Osteocyte (in vitro differentiated cells): ENCODE data around the gene KRT4. TPM values are rescaled to one million over a fixed set of nuclear protein-coding genes. Genes with fewer than 3 reads are reported as not detected.

Source experiments
- DNase-seq: peaks from one replicate; pipeline ENCODE4 v3.0.0; 2021; ENCODE audit warnings: mixed read lengths; ENCODE audit not compliant: unreplicated experiment; ENCODE audit errors: extremely low spot score
- H3K27ac Mint-ChIP-seq: one replicate; pipeline ENCODE4 v1.8.0; 2021; ENCODE audit warnings: mild to moderate bottlenecking, mixed read lengths; ENCODE audit not compliant: unreplicated experiment
- H3K27me3 Mint-ChIP-seq: one replicate; pipeline ENCODE4 v1.8.0; 2021; ENCODE audit warnings: mixed read lengths; ENCODE audit not compliant: unreplicated experiment
- H3K36me3 Mint-ChIP-seq: one replicate; pipeline ENCODE4 v1.8.0; 2021; ENCODE audit warnings: mixed read lengths; ENCODE audit not compliant: unreplicated experiment
- H3K4me1 Mint-ChIP-seq: one replicate; pipeline ENCODE4 v1.8.0; 2021; ENCODE audit warnings: mixed read lengths; ENCODE audit not compliant: unreplicated experiment
- H3K4me3 Mint-ChIP-seq: one replicate; pipeline ENCODE4 v1.8.0; 2021; ENCODE audit warnings: mild to moderate bottlenecking, moderate library complexity, mixed read lengths; ENCODE audit not compliant: unreplicated experiment
- H3K9me3 Mint-ChIP-seq: one replicate; pipeline ENCODE4 v1.8.0; 2021; ENCODE audit warnings: mixed read lengths; ENCODE audit not compliant: unreplicated experiment
- total RNA-seq: library from RNA; stranded (reverse); gene quantifications from 2 replicates; pipeline ENCODE4 v1.2.1, GENCODE V29; 2021
- TF ChIP-seq, protein P1 (sequence below): fragments of 200-600 bp; sonication (generic); IDR thresholded peaks from 2 replicates; pipeline ENCODE4 v1.5.0; 2021; ENCODE audit warnings: antibody characterized with exemption, mild to moderate bottlenecking, moderate library complexity

Gene KRT4
- total RNA-seq, 1 donor from 2014 or later: not detected

DNA sequence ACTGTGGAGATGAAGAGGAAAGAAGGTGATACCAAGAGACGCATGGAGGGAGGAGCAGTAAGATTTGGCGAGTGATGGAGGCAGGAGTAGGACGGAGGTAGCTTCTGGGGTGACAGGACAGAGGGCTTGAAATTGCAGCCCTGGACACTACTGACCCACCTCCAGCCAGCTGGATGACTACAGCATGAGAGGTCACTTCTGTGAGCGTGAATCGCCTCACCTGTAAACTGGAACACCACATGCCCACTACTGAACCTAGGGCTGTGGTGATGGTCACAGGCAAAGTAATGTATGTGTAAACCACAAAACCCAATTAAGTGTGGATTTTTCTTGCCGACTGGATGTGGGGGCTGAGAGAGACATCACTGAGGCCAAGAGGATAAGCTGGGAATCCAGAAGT lies 6.6 kb upstream of the KRT4 start:
- no peak for DNase-seq
- TF ChIP-seq, protein P1, sequence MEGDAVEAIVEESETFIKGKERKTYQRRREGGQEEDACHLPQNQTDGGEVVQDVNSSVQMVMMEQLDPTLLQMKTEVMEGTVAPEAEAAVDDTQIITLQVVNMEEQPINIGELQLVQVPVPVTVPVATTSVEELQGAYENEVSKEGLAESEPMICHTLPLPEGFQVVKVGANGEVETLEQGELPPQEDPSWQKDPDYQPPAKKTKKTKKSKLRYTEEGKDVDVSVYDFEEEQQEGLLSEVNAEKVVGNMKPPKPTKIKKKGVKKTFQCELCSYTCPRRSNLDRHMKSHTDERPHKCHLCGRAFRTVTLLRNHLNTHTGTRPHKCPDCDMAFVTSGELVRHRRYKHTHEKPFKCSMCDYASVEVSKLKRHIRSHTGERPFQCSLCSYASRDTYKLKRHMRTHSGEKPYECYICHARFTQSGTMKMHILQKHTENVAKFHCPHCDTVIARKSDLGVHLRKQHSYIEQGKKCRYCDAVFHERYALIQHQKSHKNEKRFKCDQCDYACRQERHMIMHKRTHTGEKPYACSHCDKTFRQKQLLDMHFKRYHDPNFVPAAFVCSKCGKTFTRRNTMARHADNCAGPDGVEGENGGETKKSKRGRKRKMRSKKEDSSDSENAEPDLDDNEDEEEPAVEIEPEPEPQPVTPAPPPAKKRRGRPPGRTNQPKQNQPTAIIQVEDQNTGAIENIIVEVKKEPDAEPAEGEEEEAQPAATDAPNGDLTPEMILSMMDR: no peak
- Mint-ChIP-seq H3K4me3 (no peak overlapping the region), H3K4me1 (no peaks in the 10 kb centered on the region), H3K27ac (no peak overlapping the region), H3K9me3 (no peaks in the 10 kb centered on the region), H3K36me3 (no peaks in the 10 kb centered on the region), H3K27me3 (peaks cover 30% of the 10 kb centered on the region)

DNA sequence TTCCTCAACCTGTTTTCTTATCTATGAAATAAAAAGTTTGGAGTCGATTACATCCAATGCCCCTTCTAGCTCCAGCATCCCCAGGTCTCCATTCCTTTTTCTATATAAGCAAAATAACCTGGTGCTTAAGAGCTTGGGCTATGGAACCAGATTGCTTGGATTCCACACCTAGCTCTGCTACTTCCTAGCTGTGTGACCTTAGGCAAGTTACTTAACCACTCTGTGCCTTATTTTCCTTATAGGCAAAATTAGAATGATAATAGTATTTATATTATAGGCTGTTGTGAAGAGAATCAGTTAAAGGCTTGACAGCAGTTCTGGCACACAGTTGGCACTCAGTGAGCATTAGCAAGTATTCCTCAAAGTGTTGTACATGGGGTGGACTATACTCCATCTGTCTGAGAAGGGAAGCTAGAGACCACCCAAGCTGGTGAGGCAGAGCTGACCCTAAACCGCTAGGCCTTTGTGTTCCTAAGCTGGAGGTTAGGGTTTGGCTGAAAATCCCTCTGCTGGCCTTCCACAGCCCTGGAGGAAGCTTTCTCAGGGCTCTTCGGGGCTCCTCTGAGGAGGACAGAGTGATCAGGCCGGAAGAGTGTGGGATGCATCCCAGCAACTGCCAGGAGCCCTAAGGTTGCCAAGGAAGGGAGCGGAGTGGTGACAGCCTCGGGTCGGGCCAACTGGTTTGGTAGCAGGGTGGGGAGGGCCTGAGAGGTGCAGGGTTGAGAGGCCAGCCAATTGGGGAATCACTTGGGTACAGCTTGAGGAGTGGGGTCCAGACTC lies 6.0 kb upstream of the KRT4 start:
- TF ChIP-seq, protein P1: no peak
- H3K27me3 Mint-ChIP-seq: peaks cover 36% of the 10 kb centered on the region
- H3K4me3 Mint-ChIP-seq: no peak overlapping the region
- H3K36me3 Mint-ChIP-seq: no peaks in the 10 kb centered on the region
- H3K27ac Mint-ChIP-seq: no peak overlapping the region
- no peaks in the 10 kb centered on the region for H3K9me3 Mint-ChIP-seq
- H3K4me1 Mint-ChIP-seq: no peaks in the 10 kb centered on the region
- DNase-seq: no peak

DNA sequence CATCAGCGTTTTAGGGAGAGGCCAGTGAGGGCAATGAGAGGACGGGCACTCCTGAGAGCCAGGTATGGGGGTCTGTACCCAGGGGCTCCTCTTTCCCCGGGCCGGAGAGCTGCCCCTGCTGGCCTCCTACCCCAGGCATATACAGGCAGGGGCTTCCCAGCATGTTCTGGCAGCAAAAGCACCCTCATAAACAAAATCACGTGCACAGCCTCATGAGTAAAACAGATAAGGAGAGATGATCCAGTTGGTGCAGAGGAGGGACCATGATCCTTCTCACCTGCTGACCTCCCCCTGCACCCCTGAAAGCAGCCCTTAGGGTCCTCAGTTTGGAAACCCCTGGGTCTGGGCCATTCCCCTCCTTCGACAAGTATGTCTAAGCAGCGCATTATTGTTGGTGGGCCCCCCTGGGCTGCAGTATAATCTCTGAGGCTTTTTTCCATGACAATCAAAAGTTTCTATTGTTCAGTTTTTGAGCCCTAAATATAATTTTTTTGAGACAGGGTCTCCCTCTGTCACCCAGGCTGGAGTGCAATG lies 5.0 kb upstream of the KRT4 start:
- Mint-ChIP-seq H3K27ac (no peak overlapping the region), H3K4me1 (no peaks in the 10 kb centered on the region), H3K9me3 (no peaks in the 10 kb centered on the region), H3K4me3 (no peak overlapping the region), H3K36me3 (no peaks in the 10 kb centered on the region), H3K27me3 (peaks cover 40% of the 10 kb centered on the region)
- TF ChIP-seq, protein P1: no peak
- no peak for DNase-seq

DNA sequence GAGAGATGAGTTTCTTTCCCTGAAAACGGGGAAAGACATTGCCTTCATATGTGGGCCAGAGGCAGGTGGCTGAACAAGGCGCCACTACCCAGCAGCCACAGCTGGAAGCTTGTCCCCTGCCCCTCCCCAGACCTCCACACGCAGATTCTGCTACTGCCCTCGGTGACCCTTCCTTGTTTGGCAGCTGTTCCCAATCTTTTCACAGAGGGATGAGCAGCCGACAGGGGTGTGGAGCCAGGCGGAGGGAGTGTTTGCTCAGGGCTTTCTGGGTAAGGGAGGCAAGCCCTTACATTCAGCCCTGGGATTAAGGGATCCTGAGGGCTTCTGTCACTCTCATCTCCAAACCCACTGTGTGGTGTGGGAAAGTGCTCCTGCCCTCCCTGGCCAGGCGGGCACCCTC lies 4.5 kb upstream of the KRT4 start:
- peaks cover 40% of the 10 kb centered on the region for H3K27me3 Mint-ChIP-seq
- no peaks in the 10 kb centered on the region for H3K36me3 Mint-ChIP-seq
- H3K4me3 Mint-ChIP-seq: no peak overlapping the region
- H3K4me1 Mint-ChIP-seq: no peaks in the 10 kb centered on the region
- no peak for DNase-seq
- no peak overlapping the region for H3K27ac Mint-ChIP-seq
- TF ChIP-seq, protein P1: no peak
- H3K9me3 Mint-ChIP-seq: no peaks in the 10 kb centered on the region

DNA sequence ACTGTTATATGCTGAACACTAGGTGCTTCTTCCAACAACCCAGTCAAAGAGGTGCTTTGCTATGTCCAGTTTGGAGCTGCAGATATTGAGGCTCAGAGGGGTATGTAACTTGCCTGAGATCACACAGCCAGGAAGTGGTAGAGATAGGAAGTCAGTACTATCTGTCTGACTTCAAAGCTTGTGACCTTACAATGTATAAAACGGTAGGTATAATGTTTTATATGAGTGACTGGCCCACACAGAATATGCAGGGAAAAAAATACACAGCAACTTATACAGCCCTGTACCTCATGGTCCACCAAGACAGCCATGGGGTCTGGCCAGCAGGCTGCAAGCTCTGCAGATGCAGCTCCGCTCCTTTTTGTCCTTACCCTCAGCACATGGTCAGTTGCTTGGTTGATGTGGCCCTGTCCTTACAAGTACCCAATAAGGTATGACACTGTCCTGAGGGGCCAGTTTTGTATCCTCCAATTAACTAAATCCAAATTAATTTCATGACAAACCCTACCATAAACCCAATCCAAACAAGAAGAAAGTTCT lies 3.9 kb upstream of the KRT4 start:
- Mint-ChIP-seq H3K4me1 (no peaks in the 10 kb centered on the region), H3K27ac (no peak overlapping the region)

More for the DNA sequence above, 3.9 kb upstream of the KRT4 start:
- DNase-seq: no peak
- H3K27me3 Mint-ChIP-seq: peaks cover 40% of the 10 kb centered on the region
- H3K36me3 Mint-ChIP-seq: no peaks in the 10 kb centered on the region
- H3K4me3 Mint-ChIP-seq: no peak overlapping the region
- H3K9me3 Mint-ChIP-seq: no peaks in the 10 kb centered on the region
- TF ChIP-seq, protein P1: no peak
